ENCODE data around the gene SUPV3L1.

DNA sequence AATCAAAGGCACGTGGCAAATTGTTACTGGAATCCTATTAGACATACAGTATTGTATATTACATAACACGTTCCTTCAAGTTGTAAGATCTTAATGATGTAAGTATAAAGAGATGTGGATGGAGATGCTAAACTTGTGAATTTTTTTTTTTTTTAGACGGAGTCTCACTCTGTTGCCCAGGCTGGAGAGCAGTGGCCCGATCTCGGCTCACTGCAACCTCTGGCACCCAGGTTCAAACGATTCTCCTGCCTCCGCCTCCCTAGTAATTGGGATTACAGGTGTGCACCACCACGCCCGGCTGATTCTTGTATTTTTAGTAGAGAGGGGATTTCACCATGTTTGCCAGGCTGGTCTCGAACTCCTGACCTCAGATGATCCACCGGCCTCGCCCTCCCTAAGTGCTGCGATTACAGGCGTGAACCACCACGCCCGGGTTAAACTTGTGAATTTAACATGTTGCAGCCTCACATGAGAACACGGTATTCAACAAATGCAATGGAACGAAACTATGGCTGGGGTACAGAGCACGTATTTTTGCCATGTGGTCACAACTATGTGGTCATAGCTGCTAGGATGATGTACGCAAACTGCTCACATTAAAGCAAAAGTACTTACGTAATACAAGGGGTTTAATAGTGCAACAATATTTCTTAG is 818 bp upstream of the SUPV3L1 start:
- no peak for TF ChIP-seq ZNF274 (IDR thresholded peaks at IDR 0.05; ENCODE audit: low read depth, low read length)
- TF ChIP-seq SUZ12 (IDR thresholded peaks at IDR 0.05; ENCODE audit: extremely low read depth, insufficient read depth, insufficient read length), result no peak

Measured in NT2/D1 (cell line).